Measurements from ENCODE around the gene RPS13.
"Not testable (repeated sequence)": the region's sequence is repeated elsewhere in the genome, so short reads cannot be mapped to it uniquely, and the experiment has no call there.

Gene RPS13

DNA sequence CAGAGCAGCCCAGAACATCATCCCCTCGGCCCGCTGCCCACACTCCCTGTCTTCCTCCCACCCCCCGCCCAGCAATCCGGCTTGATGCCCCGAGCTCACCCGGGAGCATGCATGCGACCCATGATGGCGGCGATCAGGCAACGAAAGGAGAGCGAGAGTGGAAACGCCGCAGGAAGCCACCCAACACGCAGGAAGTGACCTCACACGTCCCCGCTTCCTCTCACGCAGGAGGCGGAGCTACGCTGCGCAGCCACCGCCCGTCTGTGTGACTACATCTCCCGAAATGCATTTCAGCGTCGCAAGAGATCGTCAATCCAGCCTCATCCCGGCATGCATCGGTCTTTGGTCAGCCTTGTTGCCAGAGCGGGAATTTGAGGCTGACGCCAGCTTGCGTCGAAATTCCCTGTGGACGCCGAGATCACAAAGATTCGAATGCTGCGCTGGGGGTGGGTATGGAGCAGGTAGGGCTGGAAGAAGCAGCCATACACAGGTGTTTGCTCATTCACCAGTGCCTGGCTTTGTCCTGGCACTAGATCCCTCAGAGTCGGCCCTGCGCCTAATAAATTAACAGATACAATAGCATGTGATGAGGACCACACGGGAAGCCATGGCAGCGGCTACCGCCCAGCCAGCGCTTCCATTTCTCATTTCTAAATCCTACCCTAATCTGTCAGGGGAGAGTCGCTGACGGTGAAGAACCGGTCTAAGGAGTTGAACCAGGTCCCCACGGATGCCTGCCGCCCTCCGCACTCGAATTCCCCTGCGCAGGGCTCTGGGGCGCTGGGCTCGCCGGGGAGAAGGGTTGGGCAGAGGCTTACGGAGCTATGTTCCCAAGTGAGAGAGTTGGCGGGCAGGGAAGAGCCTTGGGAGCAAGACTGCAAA, at the start of gene RPS13:
Gene RPS13, minus strand, starts transcription at position 148 of the 882 bp plus-strand sequence. Its CDS starts 26 bp downstream, at position 122.
- peak; percentile 99 for DNase-seq

GRCh38 chr11:17121981-17122380, 44.5 kb upstream of the RPS13 start:
- DNase-seq, result no peak

DNA sequence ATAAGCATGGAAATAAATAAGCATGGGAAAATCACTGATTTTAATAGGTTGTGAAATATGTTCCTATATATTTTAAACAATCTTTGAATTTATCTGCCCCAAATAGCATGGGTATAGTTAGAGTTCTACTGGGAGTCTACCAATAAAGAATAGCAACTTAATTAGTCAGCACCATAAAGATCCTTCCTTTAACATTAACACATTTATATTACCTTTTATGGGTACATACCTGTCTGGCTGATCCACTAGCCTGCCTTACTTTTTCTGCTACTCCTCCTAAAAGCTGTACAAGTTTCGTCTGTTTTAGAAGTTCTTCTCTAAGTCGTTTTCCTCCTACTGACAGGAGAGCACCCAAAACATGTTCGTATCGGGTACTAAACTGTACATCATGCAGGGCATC, 39.8 kb upstream of the RPS13 start:
- no peak for DNase-seq

GRCh38 chr11:17116117-17116516, 38.6 kb upstream of the RPS13 start:
- DNase-seq, result peak; percentile 8

GRCh38 chr11:17107745-17108144, 30.3 kb upstream of the RPS13 start:
- DNase-seq, result not testable (repeated sequence)

- not testable (repeated sequence) for DNase-seq
These were observed 28.1 kb upstream of the RPS13 start for GRCh38 chr11:17105404-17106040.

DNA sequence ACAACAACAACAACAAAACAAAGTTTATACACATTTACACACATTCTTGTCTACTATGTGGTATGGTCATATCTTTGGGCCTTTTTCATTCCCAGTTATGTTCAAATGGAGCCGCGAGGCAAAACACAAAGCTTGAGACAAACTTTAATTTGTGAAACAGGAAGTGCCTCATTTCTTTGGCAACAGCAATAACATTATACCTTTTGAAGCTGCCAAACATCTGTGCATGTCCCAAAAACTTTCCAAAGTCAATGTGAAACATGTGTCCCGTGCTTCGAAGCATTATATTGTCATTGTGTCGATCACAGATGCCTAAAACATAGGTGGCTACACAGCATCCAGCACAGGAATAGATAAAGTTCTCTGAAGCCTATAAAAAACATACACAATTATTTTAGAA, 25.0 kb upstream of the RPS13 start:
- DNase-seq, result no peak

DNA sequence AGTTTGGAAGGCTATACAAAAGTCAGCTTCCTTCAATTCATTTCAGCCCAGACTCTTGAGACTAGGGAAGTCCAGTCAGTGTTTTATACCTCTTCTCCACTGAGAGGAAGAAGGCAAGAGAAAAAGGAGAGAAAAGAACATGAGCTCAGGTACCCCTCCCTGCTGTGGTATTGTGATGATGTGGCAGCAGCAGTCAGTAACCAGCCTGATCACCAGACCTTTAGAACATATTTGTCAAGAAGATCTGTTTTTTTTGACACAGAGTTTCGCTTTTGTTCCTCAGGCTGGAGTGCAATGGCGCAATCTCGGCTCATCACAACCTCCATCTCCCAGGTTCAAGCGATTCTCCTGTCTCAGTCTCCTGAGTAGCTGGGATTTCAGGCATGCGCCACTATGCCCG, 21.2 kb upstream of the RPS13 start:
- no peak for DNase-seq

- no peak for DNase-seq
These were observed 20.6 kb upstream of the RPS13 start for GRCh38 chr11:17098038-17098437.

DNA sequence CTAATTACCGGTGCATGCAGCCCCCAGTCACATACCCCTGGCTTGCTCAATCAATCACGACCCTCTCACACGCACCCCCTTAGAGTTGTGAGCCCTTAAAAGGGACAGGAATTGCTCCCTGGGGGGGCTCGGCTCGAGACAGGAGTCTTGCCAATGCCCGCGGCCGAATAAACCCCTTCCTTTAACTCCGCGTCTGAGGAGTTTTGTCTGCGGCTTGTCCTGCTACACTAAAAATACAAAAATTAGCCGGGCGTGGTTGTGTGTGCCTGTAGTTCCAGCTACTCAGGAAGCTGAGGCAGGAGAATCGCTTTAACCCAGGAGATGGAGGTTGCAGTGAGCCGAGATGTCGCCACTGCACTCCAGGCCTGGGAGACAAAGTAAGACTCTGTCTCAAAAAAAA, 8.5 kb upstream of the RPS13 start:
- DNase-seq, result not testable (repeated sequence)

DNA sequence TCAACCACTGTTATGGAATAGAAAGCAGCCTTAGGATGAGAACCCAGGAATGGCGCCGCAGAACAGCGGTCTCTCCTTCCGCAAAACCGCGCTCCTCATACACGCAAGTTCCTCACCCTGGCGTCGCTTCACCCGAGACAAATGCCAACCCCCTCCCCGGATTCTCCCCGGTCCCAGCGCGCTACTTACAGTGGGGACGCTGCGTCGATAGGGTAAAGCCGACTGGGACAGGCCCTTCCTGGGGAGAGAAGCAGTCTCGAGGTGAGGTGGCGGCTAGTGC, 287 bp downstream of the RPS13 start:
- no peak for DNase-seq

DNA sequence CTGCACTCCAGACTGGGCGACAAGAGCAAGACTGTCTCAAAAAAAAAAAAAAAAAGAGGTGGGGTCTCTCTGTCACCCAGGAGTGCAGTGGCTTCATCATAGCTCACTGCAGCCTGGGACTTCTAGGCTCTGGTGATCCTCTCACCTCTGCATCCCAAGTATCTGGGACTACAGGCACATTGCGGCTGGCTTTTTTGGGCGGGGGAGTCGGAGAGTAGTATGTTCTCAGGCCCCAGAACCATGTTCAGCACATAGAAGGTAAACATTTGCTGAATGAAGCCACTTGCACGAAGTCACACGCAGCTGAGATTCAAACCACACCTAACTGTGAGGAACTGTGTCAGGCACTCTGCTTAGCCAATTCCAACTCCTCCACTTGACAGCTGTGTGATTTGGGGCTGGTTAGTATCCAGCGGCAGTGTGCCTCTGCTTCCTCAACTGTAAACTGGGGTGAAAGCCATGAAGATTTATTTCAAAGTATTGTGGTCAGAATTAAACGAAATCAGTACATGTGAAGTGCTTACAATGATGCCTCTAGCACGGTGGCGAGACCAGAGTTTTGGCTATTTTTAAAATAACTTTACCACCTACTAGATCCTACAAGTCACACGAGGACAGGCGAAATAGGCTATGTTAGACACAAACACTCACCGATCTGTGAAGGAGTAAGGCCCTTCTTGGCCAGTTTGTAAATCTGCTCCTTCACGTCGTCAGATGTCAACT, 789 bp downstream of the RPS13 start:
- no peak for DNase-seq

DNA sequence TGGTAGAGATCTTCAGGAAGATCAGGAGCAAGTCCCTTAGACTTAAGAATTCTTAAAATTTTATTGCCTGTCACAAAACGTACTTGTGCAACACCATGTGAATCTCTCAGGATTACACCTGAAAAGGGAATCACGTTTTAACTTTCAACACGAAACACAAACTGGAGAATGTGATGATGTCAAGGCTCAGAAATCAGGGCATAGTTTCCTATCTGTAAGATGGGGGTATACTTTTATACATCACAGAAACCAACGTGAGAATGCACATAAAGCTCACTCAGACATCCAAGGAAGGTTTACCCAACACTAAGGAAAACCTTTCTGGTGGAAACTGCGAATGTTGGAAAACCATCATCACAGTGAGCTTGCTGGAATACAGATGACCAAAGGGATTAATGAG, 2.0 kb downstream of the RPS13 start:
- no peak for DNase-seq

GRCh38 chr11:17073370-17074027, 4.0 kb downstream of the RPS13 start:
- no peak for DNase-seq

GRCh38 chr11:17067417-17067816, 10.1 kb downstream of the RPS13 start:
- no peak for DNase-seq

GRCh38 chr11:17066691-17067090, 10.8 kb downstream of the RPS13 start:
- no peak for DNase-seq

DNA sequence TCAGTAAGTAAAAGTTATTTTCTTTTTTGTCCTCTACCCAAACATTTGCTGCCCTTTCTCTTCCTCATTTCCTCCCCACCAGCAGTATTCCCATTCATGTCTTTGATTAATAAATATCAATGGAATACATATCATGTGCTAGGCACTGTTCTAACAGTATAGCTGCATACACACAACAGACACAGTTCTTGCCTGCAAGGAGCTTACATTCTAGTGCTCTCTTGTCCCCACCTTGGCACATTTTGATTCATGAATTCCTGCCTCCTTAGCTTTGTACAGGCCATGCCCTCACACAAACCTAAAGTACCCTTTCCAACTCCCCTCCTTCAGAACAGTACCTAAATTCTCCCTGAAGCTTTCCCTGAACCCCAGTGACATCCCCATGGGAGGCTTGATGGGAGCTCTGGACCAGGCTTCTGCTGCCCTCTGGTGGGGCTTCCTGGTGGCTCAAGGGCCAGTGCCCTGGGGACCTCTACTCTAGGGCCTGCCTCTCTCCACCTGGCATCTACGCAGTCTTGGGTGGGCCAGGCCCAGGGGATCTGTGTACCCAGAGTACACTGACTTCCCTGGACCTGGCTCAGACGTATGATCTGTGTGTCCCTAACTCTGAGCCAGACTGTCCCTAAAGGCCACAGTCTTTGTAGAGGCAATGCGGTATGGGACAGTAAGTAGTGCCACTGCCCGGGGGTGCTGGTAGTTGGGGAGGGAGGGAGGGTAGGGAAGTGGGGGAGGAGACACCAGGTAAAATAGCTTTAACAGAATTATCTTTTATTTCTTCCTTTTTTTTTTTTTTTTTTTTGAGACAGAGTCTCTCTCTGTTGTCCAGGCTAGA, 14.1 kb downstream of the RPS13 start:
- DNase-seq, result peak; percentile 79

DNA sequence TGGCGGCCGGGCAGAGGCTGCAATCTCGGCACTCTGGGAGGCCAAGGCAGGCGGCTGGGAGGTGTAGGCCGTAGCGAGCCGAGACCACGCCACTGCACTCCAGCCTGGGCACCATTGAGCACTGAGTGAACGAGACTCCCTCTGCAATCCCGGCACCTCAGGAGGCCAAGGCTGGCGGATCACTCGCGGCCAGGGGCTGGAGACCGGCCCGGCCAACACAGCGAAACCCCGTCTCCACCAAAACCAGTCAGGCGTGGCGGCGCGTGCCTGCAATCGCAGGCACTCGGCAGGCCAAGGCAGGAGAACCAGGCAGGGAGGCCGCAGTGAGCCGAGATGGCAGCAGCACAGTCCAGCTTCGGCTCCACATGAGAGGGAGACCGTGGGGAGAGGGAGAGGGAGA, 26.3 kb downstream of the RPS13 start:
- not testable (repeated sequence) for DNase-seq

DNA sequence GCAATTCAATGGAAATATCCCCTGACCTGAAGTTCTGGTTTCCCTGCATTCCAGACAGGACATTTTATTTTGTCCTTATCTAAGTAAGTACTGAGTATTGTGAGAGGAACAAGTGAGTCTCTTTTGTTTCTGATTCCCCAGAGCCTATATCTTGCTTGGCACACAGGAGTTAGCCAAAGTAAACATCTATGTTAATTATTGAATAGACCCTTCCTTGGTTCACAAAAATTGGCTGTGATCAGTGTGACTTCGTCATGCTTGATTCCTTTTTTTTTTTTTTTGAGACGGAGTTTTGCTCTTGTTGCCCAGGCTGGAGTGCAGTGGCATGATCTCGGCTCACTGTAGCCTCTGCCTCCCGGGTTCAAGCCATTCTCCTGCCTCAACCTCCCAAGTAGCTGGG, 29.0 kb downstream of the RPS13 start:
- DNase-seq, result not testable (repeated sequence)

DNA sequence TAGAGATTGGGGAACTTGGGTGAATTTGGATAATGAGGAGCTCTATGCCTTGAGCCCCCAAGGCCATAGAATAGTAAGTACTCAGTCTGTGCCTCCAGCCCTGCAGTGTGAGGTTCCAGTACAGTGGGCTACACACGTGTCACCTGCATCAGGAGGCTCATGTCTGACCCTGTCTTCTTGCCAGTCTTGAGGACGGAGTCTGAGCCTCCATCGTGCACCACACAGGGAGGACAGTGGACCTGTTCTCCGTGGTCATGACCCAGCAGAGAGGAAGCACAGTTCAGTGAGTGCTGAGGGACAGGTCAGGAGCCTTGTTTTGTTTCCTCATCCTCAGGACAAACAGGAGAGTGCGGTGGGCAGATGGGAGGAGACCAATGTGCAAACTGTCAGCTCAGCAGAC, 30.8 kb downstream of the RPS13 start:
- DNase-seq, result no peak

DNA sequence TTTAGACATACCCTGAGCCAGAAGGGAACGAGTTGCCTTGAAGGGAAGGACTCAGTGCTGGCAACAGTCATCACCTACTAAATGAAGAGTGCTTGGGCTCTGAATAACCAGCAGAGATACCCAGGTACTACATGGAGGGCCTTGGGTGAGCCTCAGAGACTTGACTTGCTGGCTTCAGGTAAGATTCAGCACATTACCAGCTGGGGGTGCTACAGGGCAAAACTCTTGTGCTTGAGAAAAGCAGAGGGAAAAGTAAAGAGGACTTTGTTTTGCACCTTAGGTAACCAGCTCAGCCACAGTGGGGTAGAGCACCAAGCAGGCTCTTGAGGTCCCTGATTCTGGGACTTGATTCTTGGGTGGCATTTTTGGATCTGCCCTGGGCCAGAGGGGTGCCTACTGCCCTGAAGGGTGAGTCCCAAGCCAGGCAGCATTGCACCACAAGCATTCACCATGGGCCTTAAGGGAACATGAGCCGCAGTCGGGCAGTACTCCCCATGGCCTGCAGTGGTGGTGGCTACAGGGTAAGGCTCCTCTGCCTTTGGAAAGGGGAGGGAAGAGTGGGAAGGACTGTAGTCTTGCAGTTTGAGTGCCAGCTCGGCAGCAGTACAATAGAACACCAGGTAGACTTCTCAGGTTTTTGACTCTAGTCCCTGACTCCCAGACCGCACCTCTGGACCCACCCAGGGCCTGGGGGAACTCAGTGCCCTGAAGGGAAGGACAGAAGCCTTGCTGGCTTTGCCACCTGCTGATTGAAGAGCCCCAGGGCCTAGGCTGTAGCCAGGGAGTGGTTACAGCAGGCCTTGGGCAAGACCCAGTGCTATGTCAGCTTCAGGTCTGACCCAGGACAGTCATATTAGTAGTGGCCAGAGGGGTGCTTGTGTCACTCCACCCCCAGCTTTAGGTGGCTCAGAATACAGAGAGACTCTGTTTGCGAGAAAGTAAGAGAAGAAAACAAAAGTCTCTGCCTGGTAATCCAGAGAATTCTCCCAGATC, 40.5 kb downstream of the RPS13 start:
- no peak for DNase-seq
